GM23248 (cell line): ENCODE measurements around the gene TJP2.

ENCODE experiments used
- EZH2 ChIP-seq: fragments of 200-600 bp; sonication (generic); IDR thresholded peaks from 2 replicates; pipeline ENCODE4 v1.6.1; 2018; ENCODE audit warnings: antibody characterized with exemption, mild to moderate bottlenecking; ENCODE audit not compliant: insufficient read depth, poor library complexity, severe bottlenecking
- EZH2phosphoT487 ChIP-seq: fragments of 200-600 bp; sonication (generic); IDR thresholded peaks from 2 replicates; pipeline ENCODE4 v1.6.1; 2018; ENCODE audit warnings: antibody characterized with exemption, moderate library complexity, mild to moderate bottlenecking, low read depth; ENCODE audit not compliant: insufficient read depth

- TF ChIP-seq EZH2 (no peak), EZH2phosphoT487 (no peak)
These were observed 30.8 kb downstream of the TJP2 start for GRCh38 chr9:69204849-69205248.
